HepG2 (cell line): ENCODE data around the gene H6PD.

Experiments used
- CSRNP2 ChIP-seq: sonication (generic); formaldehyde crosslinking; conservative IDR thresholded peaks from 2 replicates; pipeline ENCODE4 v1.8.0; 2022; ENCODE audit warnings: low read depth, missing genetic modification reagents
- CTCF ChIP-seq: sonication (generic); formaldehyde crosslinking; IDR thresholded peaks from 2 replicates; pipeline ENCODE4 v1.5.0; 2020; ENCODE audit warnings: mild to moderate bottlenecking, missing genetic modification reagents, moderate library complexity
- EZH2 ChIP-seq: conservative IDR thresholded peaks from 2 replicates; pipeline ENCODE4 v1.6.1; 2012; ENCODE audit warnings: mild to moderate bottlenecking, low read depth, low read length, moderate library complexity
- MAFG ChIP-seq: sonication (generic); formaldehyde crosslinking; IDR thresholded peaks from 2 replicates; pipeline ENCODE4 v1.5.1; 2020; ENCODE audit warnings: mild to moderate bottlenecking, missing genetic modification reagents
- MTA3 ChIP-seq: sonication (generic); formaldehyde crosslinking; IDR thresholded peaks from 2 replicates; pipeline ENCODE4 v1.4.0; 2020; ENCODE audit warnings: missing genetic modification reagents
- NKX3-1 ChIP-seq: sonication (generic); formaldehyde crosslinking; IDR thresholded peaks from 2 replicates; pipeline ENCODE4 v1.5.0; 2020; ENCODE audit warnings: missing genetic modification reagents
- PBX3 ChIP-seq: sonication (generic); formaldehyde crosslinking; IDR thresholded peaks from 2 replicates; pipeline ENCODE4 v1.8.1; 2023; ENCODE audit warnings: missing genetic modification reagents, inconsistent platforms, borderline replicate concordance
- SETDB1 ChIP-seq: sonication (generic); formaldehyde crosslinking; IDR thresholded peaks from 2 replicates; pipeline ENCODE4 v1.5.1; 2020; ENCODE audit warnings: missing genetic modification reagents, mild to moderate bottlenecking, borderline replicate concordance
- SNAI1 ChIP-seq: sonication (generic); formaldehyde crosslinking; IDR thresholded peaks from 2 replicates; pipeline ENCODE4 v1.5.0; 2020; ENCODE audit warnings: mild to moderate bottlenecking, missing genetic modification reagents, borderline replicate concordance
- TAF1 ChIP-seq: sonication (generic); formaldehyde crosslinking; IDR thresholded peaks from 2 replicates; pipeline ENCODE4 v1.4.0; 2020; ENCODE audit warnings: missing genetic modification reagents
- ZHX1 ChIP-seq: sonication (generic); formaldehyde crosslinking; IDR thresholded peaks from 2 replicates; pipeline ENCODE4 v1.8.1; 2022; ENCODE audit warnings: low read depth, mild to moderate bottlenecking, missing genetic modification reagents
- ZNF318 ChIP-seq: sonication (generic); formaldehyde crosslinking; IDR thresholded peaks from 2 replicates; pipeline ENCODE4 v1.4.0; 2020; ENCODE audit warnings: mild to moderate bottlenecking, missing genetic modification reagents
- ZNF670 ChIP-seq: sonication (generic); formaldehyde crosslinking; IDR thresholded peaks from 2 replicates; pipeline ENCODE4 v1.8.0; 2022; ENCODE audit warnings: mild to moderate bottlenecking, missing genetic modification reagents, borderline replicate concordance
- ZNF740 ChIP-seq: sonication (generic); formaldehyde crosslinking; IDR thresholded peaks from 2 replicates; pipeline ENCODE4 v1.4.0; 2020; ENCODE audit warnings: missing genetic modification reagents

- TF ChIP-seq MTA3 (CRISPR knock-in tag), result no peak
- TF ChIP-seq CTCF (CRISPR knock-in tag), result no peak
- no peak for TF ChIP-seq ZNF740
- no peak for TF ChIP-seq SNAI1 (CRISPR knock-in tag)
- TF ChIP-seq PBX3, result no peak
- no peak for TF ChIP-seq CSRNP2
- no peak for TF ChIP-seq MAFG (CRISPR knock-in tag)
- no peak for TF ChIP-seq NKX3-1
- TF ChIP-seq SETDB1 (CRISPR knock-in tag), result no peak
- no peak for TF ChIP-seq ZNF318 (CRISPR knock-in tag)
- no peak for TF ChIP-seq TAF1 (CRISPR knock-in tag)
- no peak for TF ChIP-seq EZH2
- TF ChIP-seq ZNF670 (CRISPR knock-in tag), result no peak
- no peak for TF ChIP-seq ZHX1
Observed at GRCh38 chr1:9281071-9281827, 46.7 kb downstream of the H6PD start.
